Astrocyte of the cerebellum (primary cell): ENCODE data around the gene VGLL4.

Experiments used
- DNase-seq: peaks from one replicate; pipeline ENCODE4 v3.0.0-alpha.2; 2011; ENCODE audit warnings: low read depth
- H3K4me3 ChIP-seq: 2 replicates; pipeline ENCODE4 v1.5.1; 2011; ENCODE audit warnings: mild to moderate bottlenecking, low read depth, low read length, moderate library complexity
- CTCF ChIP-seq: IDR thresholded peaks from 2 replicates; pipeline ENCODE4 v1.5.1; 2012; ENCODE audit warnings: low read length, low read depth, moderate library complexity, mild to moderate bottlenecking; ENCODE audit errors: missing control alignments
- in situ Hi-C: cut with HindIII; loops from 2 replicates; pipeline ENCODE4 v1.10.0; 2017; ENCODE audit warnings: low sequenced_read_pairs

VGLL4 gene

GRCh38 chr3:11507719-11508118 is 136.0 kb downstream of the VGLL4 start:
- no peak overlapping the region for H3K4me3 ChIP-seq
- TF ChIP-seq CTCF: no peak
- in situ Hi-C loops: no loop called here
- DNase-seq: no peak
